Measurements from ENCODE around the gene STXBP3.

- TF ChIP-seq CTCF (conservative IDR thresholded peaks at IDR 0.05) (no peak), ZFX (IDR thresholded peaks at IDR 0.05) (no peak)
Observed at GRCh38 chr1:108718927-108719655, 27.4 kb upstream of the STXBP3 start.
